CD4-positive, alpha-beta T cell treated with Interferon alpha-2 for 1 hour (primary cell): ENCODE results near the gene ERLEC1.
A peak's percentile ranks its signal among the peaks of the same experiment; 100 is the strongest.
"Not testable (repeated sequence)": the region's sequence is repeated elsewhere in the genome, so short reads cannot be mapped to it uniquely, and the experiment has no call there.

Experiments used
- DNase-seq, 2 donors: peaks; one replicate each; pipeline ENCODE4 v3.0.0-alpha.2; 2020 to 2022

ERLEC1 gene, protein sequence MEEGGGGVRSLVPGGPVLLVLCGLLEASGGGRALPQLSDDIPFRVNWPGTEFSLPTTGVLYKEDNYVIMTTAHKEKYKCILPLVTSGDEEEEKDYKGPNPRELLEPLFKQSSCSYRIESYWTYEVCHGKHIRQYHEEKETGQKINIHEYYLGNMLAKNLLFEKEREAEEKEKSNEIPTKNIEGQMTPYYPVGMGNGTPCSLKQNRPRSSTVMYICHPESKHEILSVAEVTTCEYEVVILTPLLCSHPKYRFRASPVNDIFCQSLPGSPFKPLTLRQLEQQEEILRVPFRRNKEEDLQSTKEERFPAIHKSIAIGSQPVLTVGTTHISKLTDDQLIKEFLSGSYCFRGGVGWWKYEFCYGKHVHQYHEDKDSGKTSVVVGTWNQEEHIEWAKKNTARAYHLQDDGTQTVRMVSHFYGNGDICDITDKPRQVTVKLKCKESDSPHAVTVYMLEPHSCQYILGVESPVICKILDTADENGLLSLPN

DNA sequence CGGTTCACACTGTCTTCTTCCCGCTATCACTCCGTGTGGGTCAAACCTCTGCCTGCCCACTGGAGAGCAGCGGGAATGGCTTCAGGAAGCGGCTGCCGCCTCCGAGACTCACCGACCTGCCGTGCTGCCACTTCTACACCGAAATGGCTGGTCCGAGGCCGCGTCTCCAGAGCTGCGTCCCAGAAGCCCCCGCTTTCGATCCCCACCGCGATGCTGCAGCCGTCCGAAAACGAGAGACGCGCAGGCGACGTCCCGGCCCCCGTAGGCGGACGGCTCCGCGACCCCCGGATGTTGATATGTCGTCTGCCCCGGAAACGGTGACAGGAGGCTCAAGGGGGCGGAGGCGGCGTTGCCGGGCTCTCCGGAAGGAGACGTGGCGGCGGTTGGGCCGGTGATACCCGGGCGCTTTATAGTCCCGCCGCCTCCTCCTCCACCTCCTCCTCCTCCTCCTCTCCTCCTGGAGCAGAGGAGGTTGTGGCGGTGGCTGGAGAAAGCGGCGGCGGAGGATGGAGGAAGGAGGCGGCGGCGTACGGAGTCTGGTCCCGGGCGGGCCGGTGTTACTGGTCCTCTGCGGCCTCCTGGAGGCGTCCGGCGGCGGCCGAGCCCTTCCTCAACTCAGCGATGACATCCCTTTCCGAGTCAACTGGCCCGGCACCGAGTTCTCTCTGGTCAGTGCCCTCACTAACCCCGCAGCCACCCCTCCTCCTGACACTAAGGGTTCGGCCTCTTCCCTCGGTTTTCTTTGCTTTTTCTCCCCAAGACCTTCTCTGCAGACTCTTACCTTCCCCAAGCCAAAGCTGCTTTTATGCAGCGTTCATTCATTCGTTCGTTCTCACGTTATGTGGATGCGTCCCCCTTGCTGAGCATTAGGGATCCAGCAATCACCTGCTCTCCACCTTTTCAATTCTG is at the start of gene ERLEC1, which contains the start of gene ASB3:
TSS of gene ERLEC1 (plus strand) at position 340 of the 909 bp plus-strand sequence. CDS start at position 507, 167 bp downstream.
TSS of gene ASB3 (minus strand) at position 249 of the 909 bp plus-strand sequence. CDS start 21,381 bp downstream, outside the sequence.
- DNase-seq, result peak; percentile 85 to 90

- DNase-seq, result no peak
Measured at GRCh38 chr2:53737091-53737490, 49.8 kb upstream of the ERLEC1 start.

- no peak for DNase-seq
Measured at GRCh38 chr2:53739032-53739431, 47.8 kb upstream of the ERLEC1 start.

DNA sequence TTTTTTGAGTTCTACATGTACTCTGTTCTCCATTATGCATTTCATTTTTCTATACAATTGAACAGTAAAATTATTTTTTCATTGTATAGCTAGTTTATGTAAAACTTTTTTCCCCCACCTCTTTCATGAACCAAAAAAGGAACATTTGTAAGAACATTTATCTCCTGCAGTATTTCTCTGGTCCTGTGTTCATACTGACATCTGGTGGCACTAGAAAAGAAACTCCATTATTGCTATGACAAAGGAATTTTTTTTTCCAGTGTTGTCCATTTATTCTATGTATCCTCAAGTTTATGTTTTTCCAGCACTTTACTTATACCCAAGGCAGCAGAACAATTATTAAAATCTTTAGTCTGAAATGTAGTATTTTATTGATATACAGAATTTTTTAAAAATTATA is 46.7 kb upstream of the ERLEC1 start:
- no peak for DNase-seq

GRCh38 chr2:53744395-53745065 is 42.3 kb upstream of the ERLEC1 start:
- no peak for DNase-seq

- no peak for DNase-seq
Measured at GRCh38 chr2:53750041-53750768, 36.6 kb upstream of the ERLEC1 start.

GRCh38 chr2:53751728-53752127 is 35.1 kb upstream of the ERLEC1 start:
- DNase-seq, result no peak

- DNase-seq, result no peak
Measured at GRCh38 chr2:53752385-53752784, 34.5 kb upstream of the ERLEC1 start.

- DNase-seq, result no peak
Measured at GRCh38 chr2:53753041-53753440, 33.8 kb upstream of the ERLEC1 start.

DNA sequence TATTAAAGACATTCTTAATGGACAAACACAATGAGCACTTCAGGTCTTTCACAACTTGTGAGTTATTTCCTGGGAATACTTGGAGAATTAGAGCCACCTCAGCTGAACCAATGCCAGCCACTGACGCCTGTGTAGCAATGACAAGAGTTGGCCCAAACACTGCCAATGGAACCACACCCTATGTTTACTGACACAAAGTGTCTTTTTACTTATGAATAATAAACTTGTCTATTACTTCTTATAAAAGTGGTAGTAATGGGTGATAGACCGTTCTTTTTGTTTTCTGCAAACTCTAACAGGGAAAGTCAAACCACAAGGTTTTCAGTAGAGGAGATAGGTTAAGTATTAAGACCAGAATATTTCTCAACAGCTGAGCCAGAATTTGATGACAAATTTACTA is 31.7 kb upstream of the ERLEC1 start:
- no peak for DNase-seq

DNA sequence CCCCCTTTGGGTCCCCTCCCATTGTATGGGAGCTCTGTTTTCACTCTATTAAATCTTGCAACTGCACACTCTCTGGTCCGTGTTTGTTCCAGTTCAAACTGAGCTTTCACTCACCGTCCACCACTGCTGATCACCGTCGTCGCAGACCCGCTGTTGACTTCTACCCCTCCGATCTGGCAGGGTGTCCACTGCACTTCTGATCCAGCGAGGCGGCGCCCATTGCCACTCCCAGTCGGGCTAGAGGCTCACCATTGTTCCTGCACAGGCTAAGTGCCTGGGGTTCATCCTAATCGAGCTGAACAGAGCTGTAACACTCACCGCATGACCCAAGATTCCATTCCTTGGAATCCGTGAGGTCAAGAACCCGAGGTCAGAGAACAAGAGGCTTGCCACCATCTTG is 30.2 kb upstream of the ERLEC1 start:
- no peak for DNase-seq

DNA sequence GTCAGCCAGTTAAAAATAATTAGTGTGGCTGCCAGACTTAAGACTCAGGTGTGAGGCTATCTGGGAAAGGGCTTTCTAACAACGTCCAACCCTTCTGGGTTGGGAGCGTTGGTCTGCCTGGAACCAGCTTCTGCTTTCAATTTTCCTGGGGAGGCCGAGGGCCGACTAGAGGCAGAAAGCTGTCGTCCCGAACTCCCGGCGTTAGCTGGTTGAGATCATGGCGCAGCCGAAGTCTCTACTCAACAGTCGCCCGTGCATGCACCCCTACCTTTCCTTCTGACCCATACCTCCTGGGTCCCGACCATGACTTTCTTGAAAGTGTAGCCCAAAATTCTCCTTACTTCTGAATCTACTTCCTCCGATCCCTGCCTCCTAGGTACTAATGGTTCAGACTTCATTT is 29.6 kb upstream of the ERLEC1 start:
- not testable (repeated sequence) for DNase-seq

GRCh38 chr2:53765767-53766166 is 21.1 kb upstream of the ERLEC1 start:
- no peak for DNase-seq

DNA sequence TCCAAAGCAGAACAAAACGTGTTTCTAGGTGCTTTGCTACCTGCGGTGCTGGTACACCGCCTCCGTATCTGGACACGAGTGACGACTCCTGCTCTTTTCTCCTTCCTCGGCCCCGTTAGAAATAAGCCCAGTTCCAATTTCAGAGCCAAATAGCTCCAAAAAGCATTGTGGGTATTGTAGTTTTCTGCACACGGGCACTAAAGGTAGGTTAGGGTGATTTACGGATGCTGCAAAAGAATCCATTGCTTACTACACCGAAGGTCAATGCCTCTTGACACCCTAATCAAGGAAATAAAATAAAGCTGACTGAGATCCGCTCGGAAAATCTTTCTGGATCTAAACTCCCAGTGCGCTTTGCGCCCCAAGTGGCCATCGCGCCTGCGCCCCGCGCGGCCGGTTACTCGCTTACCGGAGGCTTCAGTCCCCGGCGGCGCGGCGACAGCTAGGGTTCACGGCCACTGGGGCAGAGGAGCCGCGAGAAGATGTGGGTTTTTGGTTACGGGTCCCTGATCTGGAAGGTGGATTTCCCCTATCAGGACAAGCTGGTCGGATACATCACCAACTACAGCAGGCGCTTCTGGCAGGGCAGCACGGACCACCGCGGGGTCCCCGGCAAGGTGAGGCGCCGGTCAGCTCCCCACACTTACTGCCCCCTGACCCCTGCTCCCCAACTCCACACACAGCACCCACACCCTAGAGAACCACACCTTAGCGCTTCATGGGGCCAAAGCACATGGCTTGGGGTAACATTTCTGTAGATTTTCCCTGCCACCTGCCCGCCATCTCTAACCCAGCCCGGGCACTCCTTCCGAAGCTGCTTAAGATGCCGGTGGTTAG is 19.2 kb upstream of the ERLEC1 start, which contains the start of gene CHAC2:
TSS of gene CHAC2 (plus strand) at position 400 of the 837 bp plus-strand sequence. CDS start at position 483, 83 bp downstream.
- peak; percentile 86 to 87 for DNase-seq

DNA sequence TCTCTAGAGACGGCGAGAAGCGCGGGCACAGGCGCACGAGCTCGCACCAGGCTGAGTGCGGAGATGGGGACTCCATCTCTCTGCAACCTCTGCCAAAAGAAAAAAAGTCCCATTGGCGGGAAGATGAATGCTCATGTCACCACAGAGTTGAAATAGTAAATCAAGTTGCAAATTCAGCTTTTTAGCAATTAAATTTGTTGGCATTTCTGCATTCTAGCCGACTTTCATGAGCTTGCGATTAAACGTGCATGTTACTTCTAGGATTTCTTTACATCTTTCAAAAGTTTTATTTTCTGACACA is 18.7 kb upstream of the ERLEC1 start:
- DNase-seq, result no peak

GRCh38 chr2:53769318-53769945 is 17.4 kb upstream of the ERLEC1 start:
- DNase-seq, result no peak

- no peak for DNase-seq
Measured at GRCh38 chr2:53770264-53770663, 16.6 kb upstream of the ERLEC1 start.

- DNase-seq, result no peak
Measured at GRCh38 chr2:53777134-53777533, 9.7 kb upstream of the ERLEC1 start.

- DNase-seq, result no peak
Measured at GRCh38 chr2:53778536-53779162, 8.2 kb upstream of the ERLEC1 start.

DNA sequence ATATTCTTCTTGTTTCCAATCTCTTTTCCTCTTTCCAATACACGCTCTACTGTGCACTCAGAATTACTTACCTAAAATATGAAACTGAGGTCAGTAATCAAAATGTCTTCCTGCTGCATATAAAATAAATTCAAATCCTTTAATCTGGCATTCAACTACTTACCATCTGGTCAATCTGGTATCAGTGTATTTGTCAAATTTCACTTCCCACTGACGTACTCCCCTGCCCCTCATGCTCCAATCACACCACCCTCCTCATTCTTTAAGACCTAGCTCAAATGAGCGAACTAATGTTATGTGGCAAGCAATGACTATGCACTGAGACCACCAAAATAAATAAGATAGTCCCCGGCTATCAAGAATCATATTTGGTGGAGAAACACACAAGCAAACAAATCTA is 6.8 kb upstream of the ERLEC1 start:
- no peak for DNase-seq
